H1 (cell line): ENCODE measurements around the gene ADAMTS13. TPM values are rescaled to one million over a fixed set of nuclear protein-coding genes. Genes with fewer than 3 reads are reported as not detected.
A peak's percentile ranks its signal among the peaks of the same experiment; 100 is the strongest.

Experiments used
- BRCA1 ChIP-seq: IDR thresholded peaks from 2 replicates; pipeline ENCODE4 v1.6.1; 2012; ENCODE audit warnings: low read depth, low read length, improper control_type of control experiment
- HDAC6 ChIP-seq: IDR thresholded peaks from one replicate; pipeline ENCODE4 v1.7.1; 2012; ENCODE audit warnings: low read depth, mild to moderate bottlenecking, inconsistent platforms, low read length, moderate library complexity
- SP2 ChIP-seq: IDR thresholded peaks from 2 replicates; pipeline ENCODE4 v1.6.1; 2012; ENCODE audit warnings: mild to moderate bottlenecking, low read length, inconsistent platforms
- polyA plus RNA-seq, 7 experiments: library from polyadenylated mRNA; depleted of rRNA in 3 of 7; stranded (reverse) in 5 of 7; unstranded in 2 of 7; fragments of >200 nt in 5 of 7; fragments of 200-250 nt in 2 of 7; gene quantifications; 1 replicate in 5 of 7; 2 replicates in 1 of 7; 4 replicates in 1 of 7; pipeline versions ENCODE4 v1.2.1 to v1.2.3, GENCODE V29; 2011 to 2013; ENCODE audit warnings: missing spikeins in 2 of 7, mixed read lengths in 2 of 7
- total RNA-seq: library from RNA; stranded (reverse); fragmentation: NEBNext Ultra II Directional; extraction: Animal tissue kit (Norgen Biotek cat#: 25700); gene quantifications from 2 replicates; pipeline ENCODE4 v1.2.1, GENCODE V29; 2021
- TF ChIP-seq, protein P1 (sequence below): fragments of 300-600 bp; sonication (generic); IDR thresholded peaks from 2 replicates; pipeline ENCODE4 v1.7.1; 2012; ENCODE audit warnings: low read length, moderate library complexity, mild to moderate bottlenecking, inconsistent platforms; ENCODE audit not compliant: insufficient replicate concordance
- TF ChIP-seq, protein P2 (sequence below): IDR thresholded peaks from 2 replicates; pipeline ENCODE4 v1.6.1; 2012; ENCODE audit warnings: inconsistent platforms

ADAMTS13 gene
- total and polyA plus RNA-seq, 2 of the 8 experiments (the other 6 are each of a cell fraction or from before 2014, with no cell fraction given) = 4.4 to 5.8 TPM

DNA sequence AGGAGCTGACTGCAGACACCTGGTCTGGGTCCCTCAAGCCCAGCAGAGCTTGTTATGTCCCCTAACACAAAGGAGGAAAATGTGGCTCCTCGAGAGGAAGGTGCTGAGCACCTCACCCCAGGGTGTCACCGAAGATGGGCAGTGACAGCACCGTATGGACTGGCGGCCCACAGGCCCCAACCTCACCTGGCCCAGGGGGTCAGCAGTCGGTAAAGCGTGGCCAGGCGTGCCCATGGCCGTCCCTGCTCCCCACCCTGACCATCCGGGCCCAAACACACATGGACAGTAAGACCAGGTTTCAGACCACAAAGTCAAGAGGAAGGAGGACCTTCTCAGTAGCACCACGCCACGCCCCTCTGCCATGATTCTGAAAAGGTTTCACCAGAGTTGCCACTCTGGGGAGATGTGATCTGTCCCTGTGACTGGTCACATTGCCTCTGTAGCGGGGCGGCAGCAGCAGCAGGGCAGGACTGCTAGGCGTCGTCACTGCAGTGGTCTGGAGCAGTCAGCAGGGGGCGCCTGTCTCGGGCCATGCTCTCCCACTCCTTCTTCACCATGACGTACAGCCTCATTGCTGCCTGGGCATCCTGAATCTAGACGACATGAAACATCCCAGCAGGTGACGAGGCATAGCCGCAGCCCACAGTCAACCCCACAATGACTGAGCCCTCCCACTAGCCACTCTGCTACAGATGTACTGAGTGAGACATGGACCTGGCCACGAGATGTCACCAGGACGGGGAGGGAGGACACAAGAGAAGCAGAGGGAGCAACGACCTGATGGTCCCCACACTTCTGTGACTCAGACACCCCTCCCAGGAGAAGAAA lies 15.5 kb upstream of the ADAMTS13 start (continued):
- TF ChIP-seq, protein P1, sequence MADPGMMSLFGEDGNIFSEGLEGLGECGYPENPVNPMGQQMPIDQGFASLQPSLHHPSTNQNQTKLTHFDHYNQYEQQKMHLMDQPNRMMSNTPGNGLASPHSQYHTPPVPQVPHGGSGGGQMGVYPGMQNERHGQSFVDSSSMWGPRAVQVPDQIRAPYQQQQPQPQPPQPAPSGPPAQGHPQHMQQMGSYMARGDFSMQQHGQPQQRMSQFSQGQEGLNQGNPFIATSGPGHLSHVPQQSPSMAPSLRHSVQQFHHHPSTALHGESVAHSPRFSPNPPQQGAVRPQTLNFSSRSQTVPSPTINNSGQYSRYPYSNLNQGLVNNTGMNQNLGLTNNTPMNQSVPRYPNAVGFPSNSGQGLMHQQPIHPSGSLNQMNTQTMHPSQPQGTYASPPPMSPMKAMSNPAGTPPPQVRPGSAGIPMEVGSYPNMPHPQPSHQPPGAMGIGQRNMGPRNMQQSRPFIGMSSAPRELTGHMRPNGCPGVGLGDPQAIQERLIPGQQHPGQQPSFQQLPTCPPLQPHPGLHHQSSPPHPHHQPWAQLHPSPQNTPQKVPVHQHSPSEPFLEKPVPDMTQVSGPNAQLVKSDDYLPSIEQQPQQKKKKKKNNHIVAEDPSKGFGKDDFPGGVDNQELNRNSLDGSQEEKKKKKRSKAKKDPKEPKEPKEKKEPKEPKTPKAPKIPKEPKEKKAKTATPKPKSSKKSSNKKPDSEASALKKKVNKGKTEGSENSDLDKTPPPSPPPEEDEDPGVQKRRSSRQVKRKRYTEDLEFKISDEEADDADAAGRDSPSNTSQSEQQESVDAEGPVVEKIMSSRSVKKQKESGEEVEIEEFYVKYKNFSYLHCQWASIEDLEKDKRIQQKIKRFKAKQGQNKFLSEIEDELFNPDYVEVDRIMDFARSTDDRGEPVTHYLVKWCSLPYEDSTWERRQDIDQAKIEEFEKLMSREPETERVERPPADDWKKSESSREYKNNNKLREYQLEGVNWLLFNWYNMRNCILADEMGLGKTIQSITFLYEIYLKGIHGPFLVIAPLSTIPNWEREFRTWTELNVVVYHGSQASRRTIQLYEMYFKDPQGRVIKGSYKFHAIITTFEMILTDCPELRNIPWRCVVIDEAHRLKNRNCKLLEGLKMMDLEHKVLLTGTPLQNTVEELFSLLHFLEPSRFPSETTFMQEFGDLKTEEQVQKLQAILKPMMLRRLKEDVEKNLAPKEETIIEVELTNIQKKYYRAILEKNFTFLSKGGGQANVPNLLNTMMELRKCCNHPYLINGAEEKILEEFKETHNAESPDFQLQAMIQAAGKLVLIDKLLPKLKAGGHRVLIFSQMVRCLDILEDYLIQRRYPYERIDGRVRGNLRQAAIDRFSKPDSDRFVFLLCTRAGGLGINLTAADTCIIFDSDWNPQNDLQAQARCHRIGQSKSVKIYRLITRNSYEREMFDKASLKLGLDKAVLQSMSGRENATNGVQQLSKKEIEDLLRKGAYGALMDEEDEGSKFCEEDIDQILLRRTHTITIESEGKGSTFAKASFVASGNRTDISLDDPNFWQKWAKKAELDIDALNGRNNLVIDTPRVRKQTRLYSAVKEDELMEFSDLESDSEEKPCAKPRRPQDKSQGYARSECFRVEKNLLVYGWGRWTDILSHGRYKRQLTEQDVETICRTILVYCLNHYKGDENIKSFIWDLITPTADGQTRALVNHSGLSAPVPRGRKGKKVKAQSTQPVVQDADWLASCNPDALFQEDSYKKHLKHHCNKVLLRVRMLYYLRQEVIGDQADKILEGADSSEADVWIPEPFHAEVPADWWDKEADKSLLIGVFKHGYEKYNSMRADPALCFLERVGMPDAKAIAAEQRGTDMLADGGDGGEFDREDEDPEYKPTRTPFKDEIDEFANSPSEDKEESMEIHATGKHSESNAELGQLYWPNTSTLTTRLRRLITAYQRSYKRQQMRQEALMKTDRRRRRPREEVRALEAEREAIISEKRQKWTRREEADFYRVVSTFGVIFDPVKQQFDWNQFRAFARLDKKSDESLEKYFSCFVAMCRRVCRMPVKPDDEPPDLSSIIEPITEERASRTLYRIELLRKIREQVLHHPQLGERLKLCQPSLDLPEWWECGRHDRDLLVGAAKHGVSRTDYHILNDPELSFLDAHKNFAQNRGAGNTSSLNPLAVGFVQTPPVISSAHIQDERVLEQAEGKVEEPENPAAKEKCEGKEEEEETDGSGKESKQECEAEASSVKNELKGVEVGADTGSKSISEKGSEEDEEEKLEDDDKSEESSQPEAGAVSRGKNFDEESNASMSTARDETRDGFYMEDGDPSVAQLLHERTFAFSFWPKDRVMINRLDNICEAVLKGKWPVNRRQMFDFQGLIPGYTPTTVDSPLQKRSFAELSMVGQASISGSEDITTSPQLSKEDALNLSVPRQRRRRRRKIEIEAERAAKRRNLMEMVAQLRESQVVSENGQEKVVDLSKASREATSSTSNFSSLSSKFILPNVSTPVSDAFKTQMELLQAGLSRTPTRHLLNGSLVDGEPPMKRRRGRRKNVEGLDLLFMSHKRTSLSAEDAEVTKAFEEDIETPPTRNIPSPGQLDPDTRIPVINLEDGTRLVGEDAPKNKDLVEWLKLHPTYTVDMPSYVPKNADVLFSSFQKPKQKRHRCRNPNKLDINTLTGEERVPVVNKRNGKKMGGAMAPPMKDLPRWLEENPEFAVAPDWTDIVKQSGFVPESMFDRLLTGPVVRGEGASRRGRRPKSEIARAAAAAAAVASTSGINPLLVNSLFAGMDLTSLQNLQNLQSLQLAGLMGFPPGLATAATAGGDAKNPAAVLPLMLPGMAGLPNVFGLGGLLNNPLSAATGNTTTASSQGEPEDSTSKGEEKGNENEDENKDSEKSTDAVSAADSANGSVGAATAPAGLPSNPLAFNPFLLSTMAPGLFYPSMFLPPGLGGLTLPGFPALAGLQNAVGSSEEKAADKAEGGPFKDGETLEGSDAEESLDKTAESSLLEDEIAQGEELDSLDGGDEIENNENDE = no peak
- TF ChIP-seq BRCA1 = no peak
- TF ChIP-seq HDAC6 = no peak
- TF ChIP-seq, protein P2, sequence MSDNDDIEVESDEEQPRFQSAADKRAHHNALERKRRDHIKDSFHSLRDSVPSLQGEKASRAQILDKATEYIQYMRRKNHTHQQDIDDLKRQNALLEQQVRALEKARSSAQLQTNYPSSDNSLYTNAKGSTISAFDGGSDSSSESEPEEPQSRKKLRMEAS = peak; percentile 81
- no peak for TF ChIP-seq SP2
